Lower lobe of right lung (tissue), 2 donors: Measurements from ENCODE around the gene OR2V1. TPM values are rescaled to one million over a fixed set of nuclear protein-coding genes. Genes with fewer than 3 reads are reported as not detected.
"Not testable (repeated sequence)": the region's sequence is repeated elsewhere in the genome, so short reads cannot be mapped to it uniquely, and the experiment has no call there.

ENCODE experiments used
- ATAC-seq, 2 donors: fragments of 200-7000 bp; cut with Tn5 transposase; one replicate each; pipeline ENCODE4 v1.9.1; 2020 to 2022; ENCODE audit warnings: mild to moderate bottlenecking in 2 of 2, moderate library complexity in 2 of 2
- DNase-seq: peaks from one replicate; pipeline ENCODE4 v3.0.0-alpha.2; 2020
- H3K27ac ChIP-seq: fragments of 200-600 bp; one replicate; pipeline ENCODE4 v1.8.0; 2022
- H3K27me3 ChIP-seq: fragments of 200-600 bp; one replicate; pipeline ENCODE4 v1.8.0; 2022; ENCODE audit warnings: low read depth
- H3K36me3 ChIP-seq: fragments of 200-600 bp; one replicate; pipeline ENCODE4 v1.8.0; 2022; ENCODE audit warnings: mild to moderate bottlenecking
- H3K4me1 ChIP-seq: fragments of 200-600 bp; one replicate; pipeline ENCODE4 v1.8.0; 2022
- H3K4me3 ChIP-seq: fragments of 200-600 bp; one replicate; pipeline ENCODE4 v1.8.0; 2022; ENCODE audit warnings: mild to moderate bottlenecking
- H3K9me3 ChIP-seq: fragments of 200-600 bp; one replicate; pipeline ENCODE4 v1.8.0; 2022
- intact Hi-C: fragments of 100-400 bp; cut with DNase I; formaldehyde crosslinking; loops from one replicate; pipeline ENCODE4 v1.11.0; 2022
- total RNA-seq: library from RNA; stranded (reverse); fragmentation: NEBNext Ultra II Directional; extraction: Animal tissue kit (Norgen Biotek cat#: 25700); gene quantifications from one replicate; pipeline ENCODE4 v1.2.1, GENCODE V29; 2021
- TF ChIP-seq, protein P1 (sequence below): fragments of 200-600 bp; IDR thresholded peaks from one replicate; pipeline ENCODE4 v1.8.0; 2022; ENCODE audit warnings: antibody characterized with exemption, mild to moderate bottlenecking
- donor health status: DM: no; HTN: yes; CAD: no; lungs with severe emphysema.

OR2V1 gene
- total RNA-seq, 1 donor from 2014 or later: not detected

DNA sequence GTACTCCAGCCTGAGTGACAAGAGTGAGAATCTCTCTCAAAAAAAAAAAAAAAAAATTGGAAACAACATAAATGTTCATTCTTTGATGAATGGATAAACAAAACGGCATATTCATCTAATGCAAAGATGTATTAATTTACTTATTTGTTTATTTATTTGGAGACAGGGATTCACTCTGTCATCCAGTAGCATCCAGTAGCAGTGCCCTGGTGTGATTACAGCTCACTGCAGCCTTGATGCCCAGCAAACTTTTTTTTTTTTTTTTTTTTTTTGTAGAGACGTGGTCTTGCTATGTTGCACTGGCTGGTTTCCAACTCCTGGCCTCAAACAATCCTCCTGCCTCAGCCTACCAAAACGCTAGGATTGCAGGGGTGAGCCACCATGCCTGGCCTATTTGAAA lies 40.8 kb upstream of the OR2V1 start:
- Histone ChIP-seq H3K27ac (no peak overlapping the region), H3K9me3 (no peaks in the 10 kb centered on the region), H3K4me3 (no peak overlapping the region), H3K36me3 (no peaks in the 10 kb centered on the region), H3K4me1 (peaks cover 25% of the 10 kb centered on the region), H3K27me3 (peaks cover 79% of the 10 kb centered on the region)
- TF ChIP-seq, protein P1, sequence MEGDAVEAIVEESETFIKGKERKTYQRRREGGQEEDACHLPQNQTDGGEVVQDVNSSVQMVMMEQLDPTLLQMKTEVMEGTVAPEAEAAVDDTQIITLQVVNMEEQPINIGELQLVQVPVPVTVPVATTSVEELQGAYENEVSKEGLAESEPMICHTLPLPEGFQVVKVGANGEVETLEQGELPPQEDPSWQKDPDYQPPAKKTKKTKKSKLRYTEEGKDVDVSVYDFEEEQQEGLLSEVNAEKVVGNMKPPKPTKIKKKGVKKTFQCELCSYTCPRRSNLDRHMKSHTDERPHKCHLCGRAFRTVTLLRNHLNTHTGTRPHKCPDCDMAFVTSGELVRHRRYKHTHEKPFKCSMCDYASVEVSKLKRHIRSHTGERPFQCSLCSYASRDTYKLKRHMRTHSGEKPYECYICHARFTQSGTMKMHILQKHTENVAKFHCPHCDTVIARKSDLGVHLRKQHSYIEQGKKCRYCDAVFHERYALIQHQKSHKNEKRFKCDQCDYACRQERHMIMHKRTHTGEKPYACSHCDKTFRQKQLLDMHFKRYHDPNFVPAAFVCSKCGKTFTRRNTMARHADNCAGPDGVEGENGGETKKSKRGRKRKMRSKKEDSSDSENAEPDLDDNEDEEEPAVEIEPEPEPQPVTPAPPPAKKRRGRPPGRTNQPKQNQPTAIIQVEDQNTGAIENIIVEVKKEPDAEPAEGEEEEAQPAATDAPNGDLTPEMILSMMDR: no peak
- intact Hi-C loops: no loop called here
- DNase-seq (no peak), ATAC-seq (no peak)

DNA sequence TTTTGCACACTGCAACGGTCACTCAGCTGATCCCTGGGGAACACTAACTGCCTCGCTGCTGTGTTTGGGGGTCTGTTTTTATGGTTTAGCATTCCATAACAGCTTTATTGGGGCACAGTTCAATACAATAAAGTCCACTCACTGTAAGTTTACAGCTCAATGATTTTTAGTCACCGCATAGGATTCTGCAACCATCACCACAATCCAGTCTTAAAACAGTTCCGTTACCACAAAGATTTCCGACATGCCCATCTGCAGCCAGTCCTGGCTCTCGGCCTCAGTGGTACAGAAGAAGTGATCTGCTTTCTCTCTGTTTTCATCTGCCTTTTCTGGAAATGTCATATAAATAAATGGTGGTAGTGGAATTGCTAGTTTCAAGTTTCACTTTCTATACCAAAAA lies 40.0 kb upstream of the OR2V1 start:
- no peaks in the 10 kb centered on the region for H3K36me3 ChIP-seq
- intact Hi-C loops: no loop called here
- peaks cover 87% of the 10 kb centered on the region for H3K27me3 ChIP-seq
- TF ChIP-seq, protein P1: no peak
- H3K4me1 ChIP-seq: peaks cover 25% of the 10 kb centered on the region
- ATAC-seq (no peak), DNase-seq (no peak)
- no peak overlapping the region for H3K4me3 ChIP-seq
- no peak overlapping the region for H3K27ac ChIP-seq
- no peaks in the 10 kb centered on the region for H3K9me3 ChIP-seq

- Histone ChIP-seq H3K36me3 (no peaks in the 10 kb centered on the region), H3K27me3 (peaks cover 92% of the 10 kb centered on the region), H3K27ac (no peak overlapping the region), H3K4me1 (peaks cover 25% of the 10 kb centered on the region), H3K9me3 (no peaks in the 10 kb centered on the region), H3K4me3 (no peak overlapping the region)
- ATAC-seq: peak; percentile 31
- TF ChIP-seq, protein P1: no peak
- DNase-seq: no peak
- intact Hi-C loops: no loop called here
Measured at GRCh38 chr5:181170237-181170825, 39.4 kb upstream of the OR2V1 start.

DNA sequence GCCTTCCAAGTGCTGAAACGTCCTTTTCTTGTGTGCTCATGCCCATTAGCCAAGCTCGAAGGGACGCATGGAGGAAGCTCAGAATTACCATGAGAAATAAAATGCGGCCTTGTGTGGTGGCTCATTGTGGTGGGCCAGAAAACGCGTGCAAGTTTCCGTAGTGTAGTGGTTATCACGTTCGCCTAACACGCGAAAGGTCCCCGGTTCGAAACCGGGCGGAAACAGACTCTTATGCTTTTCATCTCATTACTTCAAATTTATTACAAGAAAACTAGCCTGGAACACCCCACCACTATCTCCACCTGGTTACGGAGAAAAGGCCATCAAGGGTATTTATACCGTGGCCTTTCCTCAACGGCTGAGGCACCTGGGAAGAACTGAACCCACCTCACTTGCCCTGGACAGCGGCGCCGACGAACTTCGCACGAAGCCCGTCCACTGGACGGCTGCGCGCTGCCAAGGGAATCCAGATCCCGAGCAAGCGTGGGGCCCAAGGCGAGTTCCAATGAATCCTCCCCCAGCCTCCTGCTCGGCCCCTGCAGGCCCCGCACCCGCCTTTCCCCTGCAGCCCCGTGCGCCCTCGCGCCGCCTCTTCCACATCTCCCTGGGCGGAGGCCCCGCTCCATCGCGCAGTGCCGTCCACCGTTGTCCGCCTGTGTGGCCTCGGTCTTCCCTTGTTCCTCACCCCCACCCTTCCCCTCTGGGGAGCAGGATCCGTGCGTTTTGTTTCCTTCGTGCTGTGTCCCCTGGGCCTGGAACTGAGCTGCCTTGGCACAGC lies 38.7 kb upstream of the OR2V1 start:
- H3K27me3 ChIP-seq: peaks cover 89% of the 10 kb centered on the region
- peaks cover 25% of the 10 kb centered on the region for H3K4me1 ChIP-seq
- H3K36me3 ChIP-seq, DNase-seq, H3K27ac ChIP-seq, H3K9me3 ChIP-seq, H3K4me3 ChIP-seq, intact Hi-C loops: not testable (repeated sequence)
- peak; percentile 27 to 57 for ATAC-seq

- TF ChIP-seq, protein P1: no peak
- peaks cover 82% of the 10 kb centered on the region for H3K27me3 ChIP-seq
- H3K4me3 ChIP-seq: no peak overlapping the region
- no peaks in the 10 kb centered on the region for H3K9me3 ChIP-seq
- H3K36me3 ChIP-seq: no peaks in the 10 kb centered on the region
- H3K27ac ChIP-seq: no peak overlapping the region
- DNase-seq: no peak
- intact Hi-C loops: no loop called here
- H3K4me1 ChIP-seq: peaks cover 22% of the 10 kb centered on the region
- no peak for ATAC-seq
Measured at GRCh38 chr5:181168595-181169118, 37.7 kb upstream of the OR2V1 start.
